Peyer's patch (tissue), 4 donors: ENCODE data around the gene ERC2. TPM values are rescaled to one million over a fixed set of nuclear protein-coding genes. Genes with fewer than 3 reads are reported as not detected.

Experiments
- DNase-seq, 3 donors: peaks; one replicate each; pipeline ENCODE4 v3.0.0-alpha.2; 2017 to 2019
- H3K27ac ChIP-seq, 4 donors: fragments of 200-600 bp; sonication (generic); one replicate each; pipeline ENCODE4 v1.5.1; 2016 to 2019
- H3K27me3 ChIP-seq, 2 donors: fragments of 200-600 bp; sonication (generic); one replicate each; pipeline ENCODE4 v1.5.1; 2019
- H3K36me3 ChIP-seq, 3 donors: fragments of 200-600 bp; sonication (generic); one replicate each; pipeline ENCODE4 v1.5.1; 2016 to 2019
- H3K4me1 ChIP-seq, 4 donors: fragments of 200-600 bp; sonication (generic); one replicate each; pipeline ENCODE4 v1.5.1; 2016 to 2019
- H3K4me3 ChIP-seq, 4 donors: fragments of 200-600 bp; sonication (generic); 1 replicate in 3 of 4; 2 replicates in 1 of 4; pipeline ENCODE4 v1.5.1; 2016 to 2019; ENCODE audit warnings: mild to moderate bottlenecking in 1 of 4
- H3K9me3 ChIP-seq, 4 donors: fragments of 200-600 bp; sonication (generic); one replicate each; pipeline ENCODE4 v1.5.1; 2016 to 2019; ENCODE audit warnings: mild to moderate bottlenecking in 1 of 4
- CTCF ChIP-seq, 6 experiments: fragments of 450-650 bp in 4 of 6; fragments of 200-600 bp in 2 of 6; sonication (generic) in 1 of 6; IDR thresholded peaks; one replicate each; pipeline ENCODE4 v1.5.1; 2017 to 2019; ENCODE audit warnings: antibody characterized with exemption in 6 of 6, mild to moderate bottlenecking in 3 of 6, moderate library complexity in 1 of 6
- POLR2A ChIP-seq, 2 donors: fragments of 450-650 bp; IDR thresholded peaks; one replicate each; pipeline ENCODE4 v1.5.1; 2017; ENCODE audit warnings: antibody characterized with exemption in 2 of 2, mild to moderate bottlenecking in 2 of 2, moderate library complexity in 2 of 2
- total RNA-seq, 4 donors: library from RNA; depleted of rRNA; stranded (reverse); fragments of >200 nt; gene quantifications; one replicate each; pipeline ENCODE4 v1.1.0, GENCODE V29; 2016

The ERC2 gene
- total RNA-seq, 4 donors from 2014 or later = 0.18 to 0.83 TPM; not detected in 2

- H3K4me1 ChIP-seq = no peaks in the 10 kb centered on the region
- no peak overlapping the region for H3K27ac ChIP-seq
- H3K4me3 ChIP-seq = no peak overlapping the region
- H3K9me3 ChIP-seq = no peaks in the 10 kb centered on the region
- no peaks in the 10 kb centered on the region for H3K27me3 ChIP-seq
- TF ChIP-seq CTCF (IDR thresholded peaks at IDR 0.05) (no peak), POLR2A (IDR thresholded peaks at IDR 0.05) (no peak)
- no peak for DNase-seq
- H3K36me3 ChIP-seq = no peaks in the 10 kb centered on the region
Measured at GRCh38 chr3:55819005-55819404, 649.3 kb downstream of the ERC2 start.

- Histone ChIP-seq H3K9me3 (no peaks in the 10 kb centered on the region), H3K27ac (no peak overlapping the region), H3K27me3 (no peaks in the 10 kb centered on the region), H3K4me3 (no peak overlapping the region), H3K4me1 (no peaks in the 10 kb centered on the region), H3K36me3 (no peaks in the 10 kb centered on the region)
- no peak for DNase-seq
- TF ChIP-seq CTCF (IDR thresholded peaks at IDR 0.05) = no peak
- TF ChIP-seq POLR2A (IDR thresholded peaks at IDR 0.05) = no peak
Measured at GRCh38 chr3:55818485-55818884, 649.8 kb downstream of the ERC2 start.

- H3K4me3 ChIP-seq = no peak overlapping the region
- TF ChIP-seq POLR2A (IDR thresholded peaks at IDR 0.05) = no peak
- H3K27me3 ChIP-seq = no peaks in the 10 kb centered on the region
- no peak for DNase-seq
- H3K36me3 ChIP-seq = no peaks in the 10 kb centered on the region
- no peak overlapping the region for H3K27ac ChIP-seq
- H3K9me3 ChIP-seq = no peaks in the 10 kb centered on the region
- H3K4me1 ChIP-seq = no peaks in the 10 kb centered on the region
Measured at GRCh38 chr3:55816794-55817576, 651.3 kb downstream of the ERC2 start.

- no peaks in the 10 kb centered on the region for H3K27me3 ChIP-seq
- H3K4me3 ChIP-seq = no peak overlapping the region
- no peaks in the 10 kb centered on the region for H3K9me3 ChIP-seq
- no peaks in the 10 kb centered on the region for H3K4me1 ChIP-seq
- TF ChIP-seq CTCF (IDR thresholded peaks at IDR 0.05) (no peak), POLR2A (IDR thresholded peaks at IDR 0.05) (no peak)
- no peaks in the 10 kb centered on the region for H3K36me3 ChIP-seq
- no peak overlapping the region for H3K27ac ChIP-seq
- DNase-seq = no peak
Measured at GRCh38 chr3:55815262-55815661, 653.0 kb downstream of the ERC2 start.

GRCh38 chr3:55813268-55814097 is 654.8 kb downstream of the ERC2 start:
- DNase-seq = no peak
- no peak overlapping the region for H3K27ac ChIP-seq
- H3K27me3 ChIP-seq = no peaks in the 10 kb centered on the region
- no peak overlapping the region for H3K4me3 ChIP-seq
- H3K4me1 ChIP-seq = no peaks in the 10 kb centered on the region
- TF ChIP-seq CTCF (IDR thresholded peaks at IDR 0.05) (no peak), POLR2A (IDR thresholded peaks at IDR 0.05) (no peak)
- H3K36me3 ChIP-seq = no peaks in the 10 kb centered on the region
- no peaks in the 10 kb centered on the region for H3K9me3 ChIP-seq

- H3K4me1 ChIP-seq = no peaks in the 10 kb centered on the region
- H3K27me3 ChIP-seq = no peaks in the 10 kb centered on the region
- H3K36me3 ChIP-seq = no peaks in the 10 kb centered on the region
- H3K9me3 ChIP-seq = no peaks in the 10 kb centered on the region
- DNase-seq = no peak
- H3K4me3 ChIP-seq = no peak overlapping the region
- no peak overlapping the region for H3K27ac ChIP-seq
- TF ChIP-seq POLR2A (IDR thresholded peaks at IDR 0.05) (no peak), CTCF (IDR thresholded peaks at IDR 0.05) (no peak)
Measured at GRCh38 chr3:55812394-55813013, 655.8 kb downstream of the ERC2 start.
